HEK293 (cell line): ENCODE measurements around the gene TPSAB1.
"Not testable (repeated sequence)": the region's sequence is repeated elsewhere in the genome, so short reads cannot be mapped to it uniquely, and the experiment has no call there.

Source experiments
- CTCF ChIA-PET: fragments of 350-600 bp; formaldehyde crosslinking; extraction: SDS; loops from one replicate; lab custom pipeline; 2021; ENCODE audit warnings: antibody characterized with exemption; lab: Yijun Ruan, JAX
- POLR2A ChIA-PET: fragments of 300-600 bp; formaldehyde crosslinking; extraction: SDS; loops from one replicate; lab custom pipeline; 2020; ENCODE audit warnings: antibody characterized with exemption, inconsistent platforms; lab: Yijun Ruan, JAX
- H3K27ac ChIP-seq: fragments of 200-500 bp; sonication (Bioruptor generic); 2 replicates; pipeline ENCODE4 v1.5.1; 2014; ENCODE audit warnings: low read depth, low read length, control low read depth, inconsistent platforms; ENCODE audit errors: extremely low read depth
- H3K36me3 ChIP-seq, 2 experiments: fragments of 200-500 bp in 1 of 2; sonication (Bioruptor generic) in 1 of 2; 1 replicate in 1 of 2; 2 replicates in 1 of 2; pipeline ENCODE4 v1.5.1; 2014 to 2017; ENCODE audit warnings: inconsistent platforms in 2 of 2, low read length in 2 of 2; ENCODE audit not compliant: control insufficient read depth in 2 of 2, insufficient read depth in 1 of 2
- H3K4me1 ChIP-seq: fragments of 200-500 bp; sonication (Bioruptor generic); 2 replicates; pipeline ENCODE4 v1.5.1; 2014; ENCODE audit warnings: mild to moderate bottlenecking, low read length, inconsistent platforms; ENCODE audit not compliant: control insufficient read depth, insufficient read depth
- H3K4me3 ChIP-seq: 2 replicates; pipeline ENCODE4 v1.5.1; 2011; ENCODE audit warnings: low read depth, mild to moderate bottlenecking, control low read depth, low read length, moderate library complexity
- H3K9me3 ChIP-seq: fragments of 200-500 bp; sonication (Bioruptor generic); 2 replicates; pipeline ENCODE4 v1.5.1; 2014; ENCODE audit warnings: low read depth, low read length, inconsistent platforms; ENCODE audit not compliant: control insufficient read depth, insufficient read depth
- BCL6B ChIP-seq: fragments of 450-650 bp; formaldehyde crosslinking; IDR thresholded peaks from 2 replicates; pipeline ENCODE4 v1.5.1; 2017; ENCODE audit warnings: missing biosample characterization, missing genetic modification characterization
- GLIS1 ChIP-seq: fragments of 450-650 bp; formaldehyde crosslinking; IDR thresholded peaks from 2 replicates; pipeline ENCODE4 v1.5.1; 2016; ENCODE audit warnings: missing biosample characterization, missing genetic modification characterization
- KLF1 ChIP-seq: fragments of 450-650 bp; formaldehyde crosslinking; IDR thresholded peaks from 2 replicates; pipeline ENCODE4 v1.5.1; 2016; ENCODE audit warnings: missing biosample characterization, missing genetic modification characterization
- PRDM1 ChIP-seq: fragments of 450-650 bp; formaldehyde crosslinking; IDR thresholded peaks from 2 replicates; pipeline ENCODE4; 2016; ENCODE audit warnings: missing biosample characterization, missing genetic modification characterization
- PRDM10 ChIP-seq: fragments of 450-650 bp; formaldehyde crosslinking; IDR thresholded peaks from 2 replicates; pipeline ENCODE4 v1.5.1; 2016; ENCODE audit warnings: missing biosample characterization, missing genetic modification characterization
- ZBTB17 ChIP-seq: fragments of 450-650 bp; formaldehyde crosslinking; IDR thresholded peaks from 2 replicates; pipeline ENCODE4 v1.5.1; 2016; ENCODE audit warnings: missing biosample characterization, missing genetic modification characterization
- ZBTB44 ChIP-seq: fragments of 450-650 bp; IDR thresholded peaks from 2 replicates; pipeline ENCODE4 v1.5.1; 2018; ENCODE audit warnings: missing biosample characterization, mild to moderate bottlenecking, missing genetic modification characterization
- ZEB2 ChIP-seq: fragments of 450-650 bp; formaldehyde crosslinking; IDR thresholded peaks from 2 replicates; pipeline ENCODE4 v1.5.1; 2016; ENCODE audit warnings: missing biosample characterization, missing genetic modification characterization
- ZFHX2 ChIP-seq: fragments of 450-650 bp; formaldehyde crosslinking; conservative IDR thresholded peaks from 2 replicates; pipeline ENCODE4 v1.5.1; 2016; ENCODE audit warnings: missing biosample characterization, missing genetic modification characterization
- ZNF112 ChIP-seq: fragments of 450-650 bp; formaldehyde crosslinking; IDR thresholded peaks from 2 replicates; pipeline ENCODE4 v1.5.0; 2017; ENCODE audit warnings: missing biosample characterization, missing genetic modification characterization
- ZNF184 ChIP-seq: fragments of 450-650 bp; IDR thresholded peaks from 2 replicates; pipeline ENCODE4 v1.5.1; 2018; ENCODE audit warnings: missing biosample characterization, mild to moderate bottlenecking, missing genetic modification characterization
- ZNF248 ChIP-seq: fragments of 450-650 bp; formaldehyde crosslinking; IDR thresholded peaks from 2 replicates; pipeline ENCODE4 v1.5.1; 2017; ENCODE audit warnings: missing biosample characterization, missing genetic modification characterization
- ZNF335 ChIP-seq: fragments of 450-650 bp; formaldehyde crosslinking; conservative IDR thresholded peaks from 2 replicates; pipeline ENCODE4 v1.5.1; 2016; ENCODE audit warnings: missing biosample characterization, missing genetic modification characterization
- ZNF416 ChIP-seq: fragments of 450-650 bp; formaldehyde crosslinking; IDR thresholded peaks from 2 replicates; pipeline ENCODE4 v1.5.1; 2016; ENCODE audit warnings: missing biosample characterization, missing genetic modification characterization
- ZNF433 ChIP-seq: fragments of 450-650 bp; formaldehyde crosslinking; IDR thresholded peaks from 2 replicates; pipeline ENCODE4 v1.5.1; 2016; ENCODE audit warnings: missing biosample characterization, missing genetic modification characterization, low read depth
- ZNF501 ChIP-seq: fragments of 450-650 bp; formaldehyde crosslinking; IDR thresholded peaks from 2 replicates; pipeline ENCODE4 v1.5.1; 2016; ENCODE audit warnings: missing biosample characterization, missing genetic modification characterization
- ZNF513 ChIP-seq: fragments of 450-650 bp; IDR thresholded peaks from 2 replicates; pipeline ENCODE4 v1.5.1; 2018; ENCODE audit warnings: missing biosample characterization, missing genetic modification characterization
- ZNF529 ChIP-seq: fragments of 450-650 bp; formaldehyde crosslinking; IDR thresholded peaks from 2 replicates; pipeline ENCODE4 v1.5.1; 2017; ENCODE audit warnings: missing genetic modification characterization, missing biosample characterization; ENCODE audit not compliant: insufficient replicate concordance
- ZNF544 ChIP-seq: fragments of 450-650 bp; formaldehyde crosslinking; IDR thresholded peaks from 2 replicates; pipeline ENCODE4 v1.5.0; 2017; ENCODE audit warnings: missing biosample characterization, missing genetic modification characterization
- ZNF549 ChIP-seq: fragments of 450-650 bp; IDR thresholded peaks from 2 replicates; pipeline ENCODE4 v1.5.1; 2018; ENCODE audit warnings: missing biosample characterization, missing genetic modification characterization, mild to moderate bottlenecking, inconsistent platforms, moderate library complexity
- ZNF558 ChIP-seq: fragments of 450-650 bp; formaldehyde crosslinking; IDR thresholded peaks from 2 replicates; pipeline ENCODE4 v1.5.1; 2016; ENCODE audit warnings: missing biosample characterization, missing genetic modification characterization
- ZNF596 ChIP-seq: fragments of 450-650 bp; IDR thresholded peaks from 2 replicates; pipeline ENCODE4 v1.5.0; 2018; ENCODE audit warnings: missing biosample characterization, mild to moderate bottlenecking, missing genetic modification characterization, moderate library complexity
- ZNF639 ChIP-seq: fragments of 450-650 bp; formaldehyde crosslinking; IDR thresholded peaks from 2 replicates; pipeline ENCODE4 v1.5.1; 2016; ENCODE audit warnings: missing biosample characterization, missing genetic modification characterization
- ZNF660 ChIP-seq: fragments of 450-650 bp; IDR thresholded peaks from 2 replicates; pipeline ENCODE4 v1.5.1; 2018; ENCODE audit warnings: missing biosample characterization, mild to moderate bottlenecking, missing genetic modification characterization
- ZNF677 ChIP-seq: fragments of 450-650 bp; IDR thresholded peaks from 2 replicates; pipeline ENCODE4 v1.5.0; 2018; ENCODE audit warnings: missing biosample characterization, mild to moderate bottlenecking, missing genetic modification characterization, moderate library complexity
- ZNF785 ChIP-seq: fragments of 450-650 bp; formaldehyde crosslinking; IDR thresholded peaks from 2 replicates; pipeline ENCODE4 v1.5.1; 2016; ENCODE audit warnings: missing biosample characterization, missing genetic modification characterization
- ZSCAN23 ChIP-seq: fragments of 450-650 bp; formaldehyde crosslinking; IDR thresholded peaks from 2 replicates; pipeline ENCODE4 v1.5.1; 2016; ENCODE audit warnings: missing biosample characterization, missing genetic modification characterization
- ZSCAN30 ChIP-seq: fragments of 450-650 bp; IDR thresholded peaks from 2 replicates; pipeline ENCODE4 v1.5.1; 2018; ENCODE audit warnings: missing biosample characterization, mild to moderate bottlenecking, missing genetic modification characterization, moderate library complexity
- ZXDB ChIP-seq: fragments of 450-650 bp; formaldehyde crosslinking; IDR thresholded peaks from 2 replicates; pipeline ENCODE4 v1.5.1; 2016; ENCODE audit warnings: missing biosample characterization, missing genetic modification characterization

Gene TPSAB1

GRCh38 chr16:1271724-1272413, 31.4 kb downstream of the TPSAB1 start:
- CTCF ChIA-PET, result interaction anchor here (0.7 kb wide), 1 partner anchor 1550 kb away, joined by 3 read pairs; no protein-coding TSS in a partner anchor
- POLR2A ChIA-PET, H3K36me3 ChIP-seq: not testable (repeated sequence)
- peak; percentile 99 for TF ChIP-seq BCL6B
- TF ChIP-seq ZNF529 (tag by site-specific recombination), result peak; percentile 93
- peak; percentile 42; the same call in 1 of the 2 replicates for TF ChIP-seq PRDM1 (tag by site-specific recombination)
- TF ChIP-seq ZNF544 (tag by site-specific recombination), result peak; percentile 100
- TF ChIP-seq ZNF184, result peak; percentile 100
- TF ChIP-seq ZBTB44, result peak; percentile 100
- TF ChIP-seq ZNF558 (tag by site-specific recombination), result 0 out of 2 replicates have a peak, but pooled peaks have one; percentile 67
- TF ChIP-seq ZBTB17 (tag by site-specific recombination), result peak; percentile 54
- TF ChIP-seq PRDM10, result peak; percentile 62
- peak; percentile 56; the same call in 1 of the 2 replicates for TF ChIP-seq ZNF501 (tag by site-specific recombination)
- peak; percentile 98 for TF ChIP-seq ZNF549 (tag by site-specific recombination)
- peak; percentile 100 for TF ChIP-seq ZNF248 (tag by site-specific recombination)
- peak; percentile 83 for TF ChIP-seq ZSCAN23
- peak; percentile 98 for TF ChIP-seq ZNF677 (tag by site-specific recombination)
- TF ChIP-seq ZNF785 (tag by site-specific recombination), result 0 out of 2 replicates have a peak, but pooled peaks have one; percentile 50
- TF ChIP-seq ZNF660 (tag by site-specific recombination), result peak; percentile 100
- peak; percentile 100 for TF ChIP-seq ZNF112 (tag by site-specific recombination)
- peak; percentile 71 for TF ChIP-seq ZNF335 (tag by site-specific recombination)
- TF ChIP-seq ZNF596 (tag by site-specific recombination), result peak; percentile 86
- peak; percentile 14; the same call in 1 of the 2 replicates for TF ChIP-seq ZNF433
- peak; percentile 81 for TF ChIP-seq GLIS1 (tag by site-specific recombination)
- TF ChIP-seq ZEB2, result peak; percentile 87
- 0 out of 2 replicates have a peak, but pooled peaks have one; percentile 42 for TF ChIP-seq ZNF639
- TF ChIP-seq ZSCAN30, result peak; percentile 99
- TF ChIP-seq KLF1 (tag by site-specific recombination), result peak; percentile 51
- peak; percentile 52 for TF ChIP-seq ZFHX2 (tag by site-specific recombination)
- TF ChIP-seq ZXDB (tag by site-specific recombination), result peak; percentile 79; the same call in 1 of the 2 replicates
- peak; percentile 29; the same call in 1 of the 2 replicates for TF ChIP-seq ZNF416 (tag by site-specific recombination)
- TF ChIP-seq ZNF513 (tag by site-specific recombination), result peak; percentile 86; the same call in 1 of the 2 replicates

More at GRCh38 chr16:1271724-1272413, 31.4 kb downstream of the TPSAB1 start:
- not testable (repeated sequence) for H3K9me3 ChIP-seq, H3K4me3 ChIP-seq
- Histone ChIP-seq H3K4me1 (peaks cover 12% of the 10 kb centered on the region), H3K27ac (peak overlapping the region; percentile 58; the same call in 1 of the 2 replicates)
